Motor neuron (in vitro differentiated cells): ENCODE data around the gene DDX59. TPM values are rescaled to one million over a fixed set of nuclear protein-coding genes. Genes with fewer than 3 reads are reported as not detected.

Experiments used
- ATAC-seq, 8 experiments: fragments of 200-7000 bp; cut with Tn5 transposase; replicated peaks in 6 of 8; 2 replicates each; pipeline ENCODE4 v1.8.0; 2021; ENCODE audit warnings: mild to moderate bottlenecking in 8 of 8, moderate library complexity in 8 of 8
- H3K27ac ChIP-seq, 2 donors: fragments of 250-450 bp; sonication (Bioruptor Pico); 2 replicates each; pipeline ENCODE4 v1.9.0; 2021; ENCODE audit warnings: antibody characterized with exemption in 2 of 2, mild to moderate bottlenecking in 2 of 2, moderate library complexity in 1 of 2
- H3K4me1 ChIP-seq, 2 donors: fragments of 250-450 bp; sonication (Bioruptor Pico); replicated peaks in 1 of 2; 2 replicates each; pipeline ENCODE4 v1.6.1; 2021; ENCODE audit warnings: antibody characterized with exemption in 2 of 2, mild to moderate bottlenecking in 2 of 2, moderate library complexity in 1 of 2
- H3K4me3 ChIP-seq, 5 donors: fragments of 250-450 bp; sonication (Bioruptor Pico); 2 replicates each; pipeline ENCODE4 v1.9.0; 2021; ENCODE audit warnings: antibody characterized with exemption in 5 of 5, mild to moderate bottlenecking in 5 of 5, moderate library complexity in 4 of 5
- WGBS, 10 experiments: fragments of 450-650 bp; shearing (Covaris generic); methylation state at CpG; one replicate each; pipeline ENCODE4 v1.0.0; 2022; 5-methylcytosine and 5-hydroxymethylcytosine counted together
- in situ Hi-C, 9 experiments: fragments of 400-800 bp; cut with MboI; loops; one replicate each; pipeline ENCODE4 v1.15.0; 2021; ENCODE audit warnings: low sequenced_read_pairs in 9 of 9, low pct_unique_long_range_greater_than_20kb in 2 of 9; ENCODE audit not compliant: unreplicated experiment in 9 of 9
- total RNA-seq, 8 experiments: library from RNA; unstranded; fragments of 300-600 nt; gene quantifications; 2 replicates each; pipeline versions ENCODE4 v1.2.3 to v1.2.4, GENCODE V29; 2022

The DDX59 gene
- total RNA-seq, 8 experiments from 2014 or later: 14.7 to 31.3 (median 22.1) TPM

- ATAC-seq: no peak
- no peak overlapping the region for H3K27ac ChIP-seq
- H3K4me3 ChIP-seq: no peak overlapping the region
- WGBS, 10 experiments: 17 to 100% (median 89%) methylated on average over 1 to 6 of the region's 6 CpGs; no CpG with 5 or more reads in 1 of the 10 experiments
- in situ Hi-C loops: no loop called here
- H3K4me1 ChIP-seq: peaks cover 6 to 10% of the 10 kb centered on the region in 2 donors
These were observed 9.0 kb downstream of the DDX59 start for GRCh38 chr1:200660719-200661118.

GRCh38 chr1:200659269-200659668 lies 10.4 kb downstream of the DDX59 start:
- Histone ChIP-seq H3K4me3 (no peak overlapping the region), H3K4me1 (peaks cover 0 to 4% of the 10 kb centered on the region in 2 donors), H3K27ac (no peak overlapping the region)
- WGBS, 10 experiments: 29 to 100% (median 100%) methylated on average over 1 of the region's 1 CpG; no CpG with 5 or more reads in 3 of the 10 experiments
- no peak for ATAC-seq
- in situ Hi-C loops: no loop called here

DNA sequence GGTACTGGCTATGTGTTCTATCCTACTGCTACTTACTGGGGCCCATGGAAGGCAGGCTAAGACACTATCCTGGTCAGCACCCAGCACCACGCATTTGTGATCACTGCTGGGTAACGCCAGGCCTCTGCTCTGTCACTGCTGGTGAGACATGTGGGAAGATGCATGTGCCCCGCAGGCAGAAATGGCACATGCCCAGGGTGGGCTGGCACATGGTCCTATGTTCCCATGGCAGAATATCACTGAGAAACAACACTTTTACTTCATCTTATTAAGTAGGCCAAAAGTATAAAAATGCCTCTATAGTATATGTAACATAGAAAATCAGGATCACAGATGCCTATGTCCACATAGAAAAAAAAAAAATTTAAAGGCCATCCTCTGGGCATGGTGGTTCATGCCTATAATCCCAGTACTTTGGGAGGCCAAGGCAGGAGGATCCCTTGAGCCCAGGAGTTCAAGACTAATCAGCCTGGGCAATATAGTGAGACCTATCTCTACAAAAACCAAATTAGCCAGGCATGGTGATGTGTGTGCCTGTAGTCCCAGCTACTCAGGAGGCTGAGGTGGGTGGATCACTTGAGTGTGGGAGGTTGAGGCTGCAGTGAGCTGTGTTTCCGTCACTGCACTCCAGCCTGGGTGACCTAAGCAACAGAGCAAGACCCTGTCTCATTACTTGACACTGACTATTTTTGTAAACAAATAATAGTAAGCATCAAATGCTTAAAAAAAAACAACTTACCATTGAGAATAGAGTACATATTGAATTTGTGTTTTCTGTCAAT lies 11.5 kb downstream of the DDX59 start:
- in situ Hi-C loops: no loop called here
- H3K27ac ChIP-seq: no peak overlapping the region
- H3K4me1 ChIP-seq: no peaks in the 10 kb centered on the region
- WGBS, 10 experiments: 96 to 100% (median 100%) methylated on average over 1 to 4 of the region's 4 CpGs; no CpG with 5 or more reads in 4 of the 10 experiments
- ATAC-seq: no peak
- H3K4me3 ChIP-seq: no peak overlapping the region

DNA sequence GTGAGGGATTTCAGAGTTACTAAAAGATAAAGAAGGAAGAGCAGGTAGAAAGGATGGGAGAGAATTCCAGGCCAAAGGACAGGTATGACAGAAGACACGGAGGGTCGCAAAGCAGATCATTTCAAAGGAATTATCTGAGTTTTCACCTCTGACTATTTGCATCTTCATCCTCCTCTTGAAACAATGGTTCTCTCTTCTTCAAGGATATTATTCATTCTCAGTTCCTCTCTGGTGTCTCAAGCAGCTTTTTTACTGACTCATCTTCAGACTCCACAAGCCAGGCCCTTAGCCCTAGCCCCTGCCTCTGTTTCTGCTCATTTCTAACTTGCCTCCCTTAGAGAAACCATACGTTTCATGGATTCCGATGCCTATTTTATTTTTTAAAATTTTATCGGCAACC lies 15.0 kb downstream of the DDX59 start:
- no peaks in the 10 kb centered on the region for H3K4me1 ChIP-seq
- H3K27ac ChIP-seq: no peak overlapping the region
- in situ Hi-C loops: no loop called here
- 82 to 100% (median 96%) methylated on average over 2 to 5 of the region's 5 CpGs for WGBS, 10 experiments
- no peak for ATAC-seq
- no peak overlapping the region for H3K4me3 ChIP-seq

DNA sequence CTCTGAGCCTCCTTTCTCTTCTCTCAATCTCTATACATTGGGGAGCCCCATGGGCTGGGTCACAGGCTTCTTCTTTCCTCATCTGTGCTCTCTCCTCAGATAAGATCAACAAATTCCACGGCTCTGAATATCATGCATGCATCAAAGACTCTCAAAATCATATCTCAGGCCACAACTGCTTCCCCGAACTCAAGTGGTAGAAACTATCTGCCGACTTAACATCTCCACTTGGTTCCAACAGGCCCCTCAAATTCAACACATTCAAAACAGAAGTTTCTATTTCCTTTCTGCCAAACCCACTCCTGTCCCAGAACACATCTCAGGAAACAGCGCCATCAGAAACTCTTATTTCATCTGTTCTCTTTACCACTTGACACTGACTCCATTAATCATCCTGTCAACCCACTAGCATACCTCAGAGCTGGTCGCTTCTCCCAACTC lies 16.7 kb downstream of the DDX59 start:
- whole genome bisulfite sequencing, 10 experiments: 60 to 100% (median 84%) methylated on average over 1 to 5 of the region's 5 CpGs; no CpG with 5 or more reads in 2 of the 10 experiments
- peak in 1 of 8 experiments; percentile 20 for ATAC-seq
- H3K27ac ChIP-seq: no peak overlapping the region
- no peak overlapping the region for H3K4me3 ChIP-seq
- no peaks in the 10 kb centered on the region for H3K4me1 ChIP-seq
- in situ Hi-C loops: no loop called here

GRCh38 chr1:200652378-200652777 lies 17.3 kb downstream of the DDX59 start:
- Histone ChIP-seq H3K27ac (no peak overlapping the region), H3K4me1 (no peaks in the 10 kb centered on the region), H3K4me3 (no peak overlapping the region)
- in situ Hi-C loops: no loop called here
- peak in 3 of 8 experiments; percentile 31 to 81 (median 60) for ATAC-seq
- 100% methylated on average over 1 of the region's 1 CpG; no CpG with 5 or more reads in 7 of the 10 experiments for WGBS, 10 experiments

GRCh38 chr1:200646515-200646914 lies 23.2 kb downstream of the DDX59 start:
- in situ Hi-C loops: loop anchor here in 3 of 9 experiments (25.0 kb wide), 2 partner anchors 91 to 166 kb away; partner anchors contain the start of gene CAMSAP2 (in 1 of the 3)
- 92 to 100% (median 97%) methylated on average over 3 to 4 of the region's 4 CpGs for whole genome bisulfite sequencing, 10 experiments
- no peak for ATAC-seq
- Histone ChIP-seq H3K27ac (no peak overlapping the region), H3K4me3 (no peak overlapping the region), H3K4me1 (no peaks in the 10 kb centered on the region)

GRCh38 chr1:200644021-200644420 lies 25.7 kb downstream of the DDX59 start:
- Histone ChIP-seq H3K27ac (no peak overlapping the region), H3K4me1 (no peaks in the 10 kb centered on the region), H3K4me3 (no peak overlapping the region)
- in situ Hi-C loops: loop anchor here in 3 of 9 experiments (25.0 kb wide), 2 partner anchors 93 to 168 kb away; partner anchors contain the start of gene CAMSAP2 (in 1 of the 3)
- ATAC-seq: no peak

DNA sequence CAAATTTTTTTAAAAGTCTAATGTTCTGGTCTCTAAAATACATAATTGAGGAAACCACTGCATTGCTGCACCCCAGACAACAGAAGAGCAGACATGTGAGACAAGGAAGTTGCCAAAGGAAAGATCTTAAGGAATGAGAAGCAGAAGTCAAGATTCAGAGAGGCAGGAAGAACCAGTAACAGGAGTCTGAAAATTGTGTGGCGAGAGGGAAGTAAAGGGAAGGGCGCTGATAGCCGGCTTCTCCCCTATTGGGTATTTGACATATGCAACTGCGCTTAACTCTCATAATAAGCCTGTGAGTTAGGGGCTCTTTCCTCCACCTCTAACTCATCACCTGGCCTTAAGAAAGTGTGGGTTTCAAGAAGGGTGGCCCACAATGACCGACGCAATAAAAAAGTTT lies 27.2 kb downstream of the DDX59 start:
- in situ Hi-C loops: loop anchor here in 3 of 9 experiments (25.0 kb wide), 2 partner anchors 95 to 170 kb away; partner anchors contain the start of gene CAMSAP2 (in 1 of the 3)
- ATAC-seq: no peak
- Histone ChIP-seq H3K4me1 (no peaks in the 10 kb centered on the region), H3K4me3 (no peak overlapping the region), H3K27ac (no peak overlapping the region)
- 85 to 100% (median 97%) methylated on average over 2 to 6 of the region's 6 CpGs; no CpG with 5 or more reads in 1 of the 10 experiments for WGBS, 10 experiments

GRCh38 chr1:200640963-200641401 lies 28.7 kb downstream of the DDX59 start:
- H3K27ac ChIP-seq: no peak overlapping the region
- in situ Hi-C loops: loop anchor here in 3 of 9 experiments (25.0 kb wide), 2 partner anchors 96 to 171 kb away; partner anchors contain the start of gene CAMSAP2 (in 1 of the 3)
- 14 to 100% (median 90%) methylated on average over 2 to 5 of the region's 5 CpGs for WGBS, 10 experiments
- no peaks in the 10 kb centered on the region for H3K4me1 ChIP-seq
- H3K4me3 ChIP-seq: no peak overlapping the region
- ATAC-seq: peak in 1 of 8 experiments; percentile 14

GRCh38 chr1:200640373-200640962 lies 29.2 kb downstream of the DDX59 start:
- no peak overlapping the region for H3K4me3 ChIP-seq
- 74 to 95% (median 88%) methylated on average over 2 to 4 of the region's 4 CpGs for WGBS, 10 experiments

GRCh38 chr1:200638073-200638472 lies 31.6 kb downstream of the DDX59 start:
- 45 to 97% (median 80%) methylated on average over 2 to 7 of the region's 7 CpGs for WGBS, 10 experiments
- ATAC-seq: no peak
- H3K4me1 ChIP-seq: no peaks in the 10 kb centered on the region
- in situ Hi-C loops: loop anchor here in 3 of 9 experiments (10.0 to 25.0 kb wide), 3 partner anchors 99 to 174 kb away; partner anchors contain the start of gene CAMSAP2 (in 1 of the 3)
- no peak overlapping the region for H3K27ac ChIP-seq
- H3K4me3 ChIP-seq: no peak overlapping the region

More at GRCh38 chr1:200640373-200640962, 29.2 kb downstream of the DDX59 start:
- no peak for ATAC-seq
- no peak overlapping the region for H3K27ac ChIP-seq
- in situ Hi-C loops: loop anchor here in 3 of 9 experiments (25.0 kb wide), 2 partner anchors 97 to 172 kb away; partner anchors contain the start of gene CAMSAP2 (in 1 of the 3)
- no peaks in the 10 kb centered on the region for H3K4me1 ChIP-seq

DNA sequence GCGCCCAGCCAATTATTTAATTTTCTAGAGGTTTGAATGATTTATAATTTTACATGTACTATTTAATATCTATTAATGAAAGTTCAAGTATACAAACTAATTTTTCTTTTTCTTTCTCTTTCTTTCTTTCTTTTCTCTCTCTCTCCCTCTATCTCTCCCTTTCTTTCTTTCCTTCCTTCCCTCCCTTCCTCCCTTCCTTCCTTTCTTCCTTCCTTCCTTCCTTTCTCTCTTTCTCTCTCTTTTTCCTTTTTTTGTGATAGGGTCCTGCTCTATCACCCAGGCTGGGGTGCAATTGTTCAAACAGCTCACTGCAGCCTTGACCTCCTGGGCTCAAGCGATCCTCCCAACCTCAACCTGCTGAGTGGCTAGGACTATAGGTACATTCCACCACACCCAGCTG lies 33.0 kb downstream of the DDX59 start:
- Histone ChIP-seq H3K4me1 (no peaks in the 10 kb centered on the region), H3K27ac (no peak overlapping the region), H3K4me3 (no peak overlapping the region)
- no peak for ATAC-seq
- WGBS, 10 experiments: 80 to 100% (median 97%) methylated on average over 1 to 2 of the region's 2 CpGs; no CpG with 5 or more reads in 1 of the 10 experiments
- in situ Hi-C loops: loop anchor here in 3 of 9 experiments (10.0 to 25.0 kb wide), 3 partner anchors 101 to 176 kb away; partner anchors contain the start of gene CAMSAP2 (in 1 of the 3)
